ENCODE measurements around the gene DDN. TPM values are rescaled to one million over a fixed set of nuclear protein-coding genes. Genes with fewer than 3 reads are reported as not detected.

The DDN gene
- total and polyA plus RNA-seq, 9 of the 15 experiments (the other 6 are each of a cell fraction or from before 2014, with no cell fraction given): 0.03 to 3.6 (median 1.6) TPM

DNA sequence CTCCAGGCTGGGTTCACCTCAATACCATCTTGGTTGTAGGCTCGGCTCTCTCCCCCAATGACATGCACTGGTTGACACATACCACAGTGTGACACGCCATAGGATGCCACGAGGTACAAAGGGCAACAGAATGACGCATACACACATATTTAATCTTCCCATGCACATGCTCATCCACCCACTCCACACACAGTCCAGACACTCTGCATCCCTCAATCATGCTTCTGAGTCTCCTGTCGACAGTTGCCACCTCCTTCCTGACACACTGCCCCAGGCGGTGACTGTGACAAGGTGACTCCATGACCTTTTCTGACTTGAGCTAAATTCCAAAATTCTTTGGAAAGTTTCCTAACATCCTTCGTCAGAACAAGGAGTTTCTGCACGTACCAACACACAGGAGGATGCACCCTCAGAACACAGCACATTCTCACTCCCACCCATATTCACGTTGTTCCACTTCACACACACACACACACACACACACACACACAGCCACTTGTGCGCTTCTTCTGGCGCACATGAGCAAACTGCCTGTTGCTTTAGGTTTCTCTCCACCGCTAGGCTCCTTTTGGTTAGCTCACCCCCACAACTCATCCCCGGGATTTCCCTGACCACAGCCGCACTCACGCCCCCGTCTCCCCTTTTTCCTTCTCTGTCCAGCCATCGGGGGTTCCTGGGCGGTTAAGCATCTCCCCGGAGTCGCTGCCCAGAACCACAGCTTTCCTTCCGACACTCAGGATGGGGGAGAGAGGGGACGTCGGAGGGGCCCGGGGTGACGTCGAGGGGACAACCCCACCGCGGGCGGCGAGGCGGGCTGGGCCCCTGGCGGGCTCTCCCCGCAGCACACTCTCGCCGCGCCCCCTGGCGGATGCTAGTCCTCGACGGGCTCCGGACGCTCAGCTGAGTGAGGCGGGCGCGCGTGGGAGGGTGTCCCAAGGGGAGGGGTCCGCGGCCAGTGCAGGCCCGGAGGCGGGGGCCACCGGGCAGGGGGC lies 21.6 kb downstream of the DDN start:
- intact Hi-C loops (cut with micrococcal nuclease): loop anchor here (10.0 kb wide), 1 partner anchor 367 kb away; the partner anchor contains the start of gene DNAJC22
- WGBS (ENCODE audit: insufficient coverage, low coverage, missing lambda C conversion rate): 18% methylated on average over 31 of the region's 50 CpGs
- Histone ChIP-seq H3K4me1 (replicated peaks in 1 of 2; ENCODE audit: control insufficient read depth in 2 of 2, insufficient read depth in 2 of 2, low read length in 2 of 2) (peaks cover 10 to 56% of the 10 kb centered on the region in 2 experiments; a peak in 4 of 5 replicates), H3K27me3 (ENCODE audit: control insufficient read depth in 2 of 2, insufficient read depth in 2 of 2, low read length in 2 of 2) (peaks cover 42 to 49% of the 10 kb centered on the region in 2 experiments; a peak in 4 of 5 replicates), H3K27ac (ENCODE audit: extremely low read depth, low read depth, low read length) (no peak overlapping the region), H3K36me3 (ENCODE audit: control insufficient read depth, insufficient read depth, low read length) (no peaks in the 10 kb centered on the region), H3K9me1 (ENCODE audit: control insufficient read depth, insufficient read depth, low read length) (peaks cover 3% of the 10 kb centered on the region), H3K9ac (ENCODE audit: insufficient read depth in 1 of 2, low read depth in 2 of 2, low read length in 2 of 2) (0 out of 4 replicates have a peak overlapping the region, but pooled peaks of 1 of the 2 experiments have one; percentile 17), H4K20me1 (replicated peaks; ENCODE audit: control insufficient read depth, insufficient read depth, low read length) (no peaks in the 10 kb centered on the region; the same call in none of the 2 replicates), H3K9me3 (replicated peaks; ENCODE audit: control insufficient read depth, insufficient read depth, low read depth, low read length) (no peaks in the 10 kb centered on the region), H3K4me3 (no peak overlapping the region), H3K79me2 (ENCODE audit: control insufficient read depth, insufficient read depth, low read length) (no peaks in the 10 kb centered on the region), H3K4me2 (ENCODE audit: insufficient read depth, low read length) (peak overlapping the region; percentile 9; the same call in 1 of the 2 replicates), H2AFZ (ENCODE audit: low read depth, low read length) (peak overlapping the region; percentile 51)
- ChIA-PET CTCF (ENCODE audit: low intra/inter-chr PET ratio) (interaction anchor here (0.5 to 1.2 kb wide), 6 partner anchors 11 to 304 kb away, joined by 3 to 5 read pairs (median 4); no protein-coding TSS in a partner anchor), POLR2A (interaction anchor here (0.5 to 1.0 kb wide), 3 partner anchors 34 to 297 kb away, joined by 3 read pairs; no protein-coding TSS in a partner anchor)
- DNase-seq (ENCODE audit: extremely low read depth in 1 of 4, low spot score in 3 of 4): peak; percentile 79 to 89 (median 86)
- in situ Hi-C loops (cut with MboI): no loop called here
- no TSS peak for BruUV-seq (replicated peaks)
- no peak for FAIRE-seq
- peak; percentile 89 for ATAC-seq
- no peak for TF ChIP-seq FOXA3 (CRISPR knock-in tag; conservative IDR thresholded peaks at IDR 0.05 in 1 of 2, IDR thresholded peaks at IDR 0.05 in 1 of 2)
- no peak for TF ChIP-seq IFI16 (CRISPR knock-in tag; IDR thresholded peaks at IDR 0.05)
- no peak for TF ChIP-seq HNRNPUL1 (IDR thresholded peaks at IDR 0.05; ENCODE audit: low read length)
- TF ChIP-seq ZNF146 (CRISPR knock-in tag; IDR thresholded peaks at IDR 0.05; ENCODE audit: unreplicated experiment): no peak
- TF ChIP-seq RBM15 (IDR thresholded peaks at IDR 0.05; ENCODE audit: insufficient read depth, low read length): no peak
- TF ChIP-seq, protein P1, sequence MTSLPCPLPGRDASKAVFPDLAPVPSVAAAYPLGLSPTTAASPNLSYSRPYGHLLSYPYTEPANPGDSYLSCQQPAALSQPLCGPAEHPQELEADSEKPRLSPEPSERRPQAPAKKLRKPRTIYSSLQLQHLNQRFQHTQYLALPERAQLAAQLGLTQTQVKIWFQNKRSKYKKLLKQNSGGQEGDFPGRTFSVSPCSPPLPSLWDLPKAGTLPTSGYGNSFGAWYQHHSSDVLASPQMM (CRISPR knock-in tag; IDR thresholded peaks at IDR 0.05): no peak
- no peak; the same call in 1 of the 2 replicates for TF ChIP-seq GABPB1 (CRISPR knock-in tag; IDR thresholded peaks at IDR 0.05)
- TF ChIP-seq CXXC5 (CRISPR knock-in tag; IDR thresholded peaks at IDR 0.05): peak; percentile 44; the same call in 1 of the 2 replicates
- 0 out of 4 replicates have a peak, but pooled peaks of 1 of the 2 experiments have one; percentile 8 for TF ChIP-seq RCOR1 (IDR thresholded peaks at IDR 0.05; ENCODE audit: borderline replicate concordance in 1 of 2, low read depth in 2 of 2, low read length in 2 of 2)
- TF ChIP-seq, protein P2, sequence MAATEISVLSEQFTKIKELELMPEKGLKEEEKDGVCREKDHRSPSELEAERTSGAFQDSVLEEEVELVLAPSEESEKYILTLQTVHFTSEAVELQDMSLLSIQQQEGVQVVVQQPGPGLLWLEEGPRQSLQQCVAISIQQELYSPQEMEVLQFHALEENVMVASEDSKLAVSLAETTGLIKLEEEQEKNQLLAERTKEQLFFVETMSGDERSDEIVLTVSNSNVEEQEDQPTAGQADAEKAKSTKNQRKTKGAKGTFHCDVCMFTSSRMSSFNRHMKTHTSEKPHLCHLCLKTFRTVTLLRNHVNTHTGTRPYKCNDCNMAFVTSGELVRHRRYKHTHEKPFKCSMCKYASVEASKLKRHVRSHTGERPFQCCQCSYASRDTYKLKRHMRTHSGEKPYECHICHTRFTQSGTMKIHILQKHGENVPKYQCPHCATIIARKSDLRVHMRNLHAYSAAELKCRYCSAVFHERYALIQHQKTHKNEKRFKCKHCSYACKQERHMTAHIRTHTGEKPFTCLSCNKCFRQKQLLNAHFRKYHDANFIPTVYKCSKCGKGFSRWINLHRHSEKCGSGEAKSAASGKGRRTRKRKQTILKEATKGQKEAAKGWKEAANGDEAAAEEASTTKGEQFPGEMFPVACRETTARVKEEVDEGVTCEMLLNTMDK (IDR thresholded peaks at IDR 0.05; ENCODE audit: borderline replicate concordance, insufficient read depth, low read depth, low read length, poor library complexity, severe bottlenecking): peak; percentile 94

All from K562 (cell line).